Immature natural killer cell (primary cell): ENCODE results near the gene CARMIL1. TPM values are rescaled to one million over a fixed set of nuclear protein-coding genes. Genes with fewer than 3 reads are reported as not detected.

Source experiments
- DNase-seq, 3 donors: peaks; one replicate each; pipeline ENCODE4 v3.0.0; 2022; ENCODE audit warnings: mixed read lengths in 1 of 3
- H3K27ac Mint-ChIP-seq, 6 donors: one replicate each; pipeline ENCODE4 v1.8.0; 2020; ENCODE audit warnings: mixed read lengths in 6 of 6, mild to moderate bottlenecking in 5 of 6, inconsistent platforms in 4 of 6, moderate library complexity in 3 of 6
- H3K27me3 Mint-ChIP-seq, 3 donors: one replicate each; pipeline ENCODE4 v1.8.0; 2020 to 2021; ENCODE audit warnings: low read depth in 3 of 3, mild to moderate bottlenecking in 3 of 3, mixed read lengths in 3 of 3, moderate library complexity in 3 of 3, inconsistent platforms in 1 of 3
- H3K36me3 Mint-ChIP-seq, 3 donors: one replicate each; pipeline ENCODE4 v1.8.0; 2020; ENCODE audit warnings: mixed read lengths in 3 of 3, inconsistent platforms in 2 of 3, mild to moderate bottlenecking in 2 of 3
- H3K4me1 Mint-ChIP-seq, 2 donors: one replicate each; pipeline ENCODE4 v1.8.0; 2020; ENCODE audit warnings: inconsistent platforms in 2 of 2, mild to moderate bottlenecking in 2 of 2, mixed read lengths in 2 of 2, moderate library complexity in 1 of 2
- H3K4me3 Mint-ChIP-seq, 5 donors: one replicate each; pipeline ENCODE4 v1.8.0; 2020; ENCODE audit warnings: mild to moderate bottlenecking in 5 of 5, mixed read lengths in 5 of 5, inconsistent platforms in 3 of 5, moderate library complexity in 3 of 5
- H3K9me3 Mint-ChIP-seq, 6 donors: one replicate each; pipeline ENCODE4 v1.8.0; 2020; ENCODE audit warnings: mild to moderate bottlenecking in 6 of 6, mixed read lengths in 6 of 6, inconsistent platforms in 4 of 6, moderate library complexity in 3 of 6
- polyA plus RNA-seq, 3 donors: library from polyadenylated mRNA; unstranded; fragments of 300-500 nt; fragmentation: Illumina TruSeq; gene quantifications; one replicate each; pipeline ENCODE4 v1.2.3, GENCODE V29; 2021

The CARMIL1 gene
- polyA plus RNA-seq, 3 donors from 2014 or later, result 0.12 TPM; not detected in 2

DNA sequence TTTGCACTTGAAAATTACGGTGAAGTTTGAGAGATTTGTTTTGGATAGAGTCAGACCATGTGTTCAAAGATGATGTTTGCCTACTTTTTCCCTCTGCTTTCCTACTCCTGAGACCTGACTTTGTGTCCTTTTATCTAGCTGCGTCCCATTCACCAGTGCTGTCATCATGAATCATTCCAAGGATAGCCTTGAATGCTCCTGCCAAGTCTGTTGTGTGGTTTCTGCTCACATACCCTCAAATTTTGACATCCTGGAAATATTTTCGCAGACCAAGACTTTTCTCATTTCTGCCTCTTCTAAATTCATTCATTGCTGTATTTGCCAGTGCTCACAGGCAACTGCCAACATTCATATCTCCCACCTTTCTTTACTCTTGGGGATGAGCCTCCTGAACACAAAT, 197.0 kb downstream of the CARMIL1 start:
- H3K9me3 Mint-ChIP-seq, result no peaks in the 10 kb centered on the region
- no peaks in the 10 kb centered on the region for H3K4me1 Mint-ChIP-seq
- no peak overlapping the region for H3K4me3 Mint-ChIP-seq
- H3K36me3 Mint-ChIP-seq, result no peaks in the 10 kb centered on the region
- no peak for DNase-seq
- H3K27me3 Mint-ChIP-seq, result peaks cover 2 to 5% (median 3%) of the 10 kb centered on the region in 3 donors
- no peak overlapping the region for H3K27ac Mint-ChIP-seq

DNA sequence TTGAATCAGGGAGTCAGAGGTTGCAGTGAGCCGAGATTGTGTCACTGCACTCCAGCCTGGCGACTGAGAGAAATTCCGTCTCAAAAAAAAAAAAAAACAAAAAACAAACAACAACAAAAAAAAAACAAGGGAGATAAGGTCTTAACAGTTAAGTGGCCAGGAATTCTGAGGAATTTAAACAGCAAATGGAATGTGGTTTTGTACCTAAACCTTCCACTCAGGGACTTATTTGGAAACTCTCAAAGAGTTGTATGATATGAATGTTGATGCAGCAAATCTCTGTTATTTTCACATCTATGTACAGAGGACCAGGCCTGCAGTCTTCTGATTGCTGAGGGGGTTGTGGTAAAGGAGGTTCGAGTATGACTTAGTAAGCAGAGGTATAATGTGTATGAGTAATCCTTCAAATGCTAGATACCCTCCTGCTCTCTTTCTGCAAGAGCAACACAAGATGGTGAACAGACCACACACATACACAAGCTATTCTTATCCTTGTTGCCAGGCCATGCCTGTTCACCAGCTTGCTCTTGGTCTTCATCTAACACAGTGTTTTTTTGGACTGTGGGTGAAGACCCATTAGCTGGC, 197.9 kb downstream of the CARMIL1 start:
- Mint-ChIP-seq H3K4me3 (no peak overlapping the region), H3K27ac (no peak overlapping the region), H3K27me3 (peaks cover 3 to 8% (median 5%) of the 10 kb centered on the region in 3 donors), H3K4me1 (no peaks in the 10 kb centered on the region), H3K36me3 (no peaks in the 10 kb centered on the region), H3K9me3 (no peaks in the 10 kb centered on the region)
- no peak for DNase-seq

DNA sequence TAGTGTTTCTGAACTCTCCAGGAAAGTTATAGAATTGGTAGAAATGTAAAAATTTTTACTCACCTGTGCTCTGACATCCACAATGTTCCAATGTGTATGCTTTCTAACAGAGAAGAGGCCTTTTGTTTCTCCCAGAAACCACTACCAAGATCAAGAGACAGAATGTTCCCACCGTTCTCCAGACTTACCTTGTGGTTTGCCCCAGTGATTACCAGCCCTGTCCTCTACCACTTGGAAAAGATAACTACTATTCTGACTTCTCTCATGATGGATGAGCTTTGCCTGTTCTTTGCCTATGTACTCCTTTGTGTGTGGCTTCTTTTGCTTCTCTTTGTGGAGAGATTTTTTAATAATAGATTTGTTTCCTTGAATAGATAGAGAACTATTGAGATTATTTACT, 199.8 kb downstream of the CARMIL1 start:
- Mint-ChIP-seq H3K27me3 (peaks cover 2 to 8% (median 3%) of the 10 kb centered on the region in 3 donors), H3K27ac (no peak overlapping the region), H3K4me1 (no peaks in the 10 kb centered on the region)

DNA sequence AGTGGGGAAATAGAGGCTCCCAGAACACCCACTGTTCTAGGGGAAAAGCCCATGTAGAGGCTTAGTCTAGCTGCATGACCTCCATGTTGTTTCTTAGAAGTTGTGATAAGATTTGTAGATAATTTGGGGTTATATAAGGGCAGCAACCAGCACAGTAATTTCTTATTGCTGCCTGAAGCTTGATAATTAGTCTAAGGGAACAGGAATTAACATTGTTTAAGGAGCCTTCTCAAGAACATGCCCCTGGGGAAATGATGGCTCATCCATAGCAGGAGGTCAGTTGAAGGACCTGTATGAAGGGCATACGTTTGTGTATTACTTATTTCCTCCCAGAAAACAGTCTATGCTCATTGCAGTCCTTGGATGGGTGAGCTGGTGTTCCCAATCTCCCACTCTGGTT, 202.1 kb downstream of the CARMIL1 start:
- H3K27ac Mint-ChIP-seq, result no peak overlapping the region
- no peaks in the 10 kb centered on the region for H3K9me3 Mint-ChIP-seq
- no peaks in the 10 kb centered on the region for H3K4me1 Mint-ChIP-seq
- H3K4me3 Mint-ChIP-seq, result no peak overlapping the region
- no peaks in the 10 kb centered on the region for H3K36me3 Mint-ChIP-seq
- DNase-seq, result no peak
- peaks cover 2 to 12% (median 3%) of the 10 kb centered on the region in 3 donors for H3K27me3 Mint-ChIP-seq

More for the DNA sequence above, 199.8 kb downstream of the CARMIL1 start:
- Mint-ChIP-seq H3K36me3 (no peaks in the 10 kb centered on the region), H3K4me3 (no peak overlapping the region), H3K9me3 (no peaks in the 10 kb centered on the region)
- DNase-seq, result no peak

DNA sequence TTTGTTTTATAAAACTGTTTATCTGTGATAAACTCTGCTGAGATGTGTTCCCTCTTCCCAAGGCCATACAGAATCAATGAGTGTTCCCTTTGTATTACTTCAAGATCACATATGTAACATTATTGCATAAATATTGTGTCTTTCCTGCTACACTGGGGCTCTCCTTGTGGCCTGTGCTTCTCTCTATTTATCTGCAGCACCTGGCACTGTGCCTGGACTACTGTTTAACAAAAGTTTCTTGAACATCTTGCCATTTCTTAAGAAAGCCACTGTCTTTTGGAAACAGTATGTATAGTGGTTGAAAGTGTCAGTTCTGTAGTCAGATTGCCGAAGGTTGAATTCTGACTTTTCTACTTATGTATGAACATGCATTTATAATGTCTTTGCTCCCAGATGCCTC, 203.8 kb downstream of the CARMIL1 start:
- H3K36me3 Mint-ChIP-seq, result no peaks in the 10 kb centered on the region
- peaks cover 2 to 12% (median 3%) of the 10 kb centered on the region in 3 donors for H3K27me3 Mint-ChIP-seq
- DNase-seq, result no peak
- no peak overlapping the region for H3K4me3 Mint-ChIP-seq
- no peaks in the 10 kb centered on the region for H3K9me3 Mint-ChIP-seq
- no peak overlapping the region for H3K27ac Mint-ChIP-seq
- no peaks in the 10 kb centered on the region for H3K4me1 Mint-ChIP-seq

DNA sequence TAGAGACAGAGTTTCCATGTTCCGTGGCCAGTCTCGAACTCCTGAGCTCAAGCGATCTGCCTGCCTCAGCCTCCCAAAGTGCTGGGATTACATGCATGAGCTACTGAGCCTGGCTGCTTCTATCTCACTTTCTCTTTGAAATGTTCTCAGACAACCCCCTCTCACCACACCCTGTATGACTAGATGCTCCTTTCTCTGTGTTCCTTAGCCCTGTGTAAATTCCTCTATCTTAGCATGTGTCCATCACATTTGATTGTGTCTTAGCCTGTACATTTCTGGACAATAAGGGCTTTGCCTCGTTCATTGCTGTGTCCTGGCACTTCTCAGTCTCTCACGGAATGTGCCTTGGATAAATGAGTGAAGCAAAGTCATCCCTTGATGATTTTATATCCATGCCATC, 204.8 kb downstream of the CARMIL1 start:
- H3K36me3 Mint-ChIP-seq, result no peaks in the 10 kb centered on the region
- H3K4me1 Mint-ChIP-seq, result no peaks in the 10 kb centered on the region
- H3K27me3 Mint-ChIP-seq, result peaks cover 2 to 12% (median 3%) of the 10 kb centered on the region in 3 donors
- no peak for DNase-seq
- no peak overlapping the region for H3K4me3 Mint-ChIP-seq
- H3K27ac Mint-ChIP-seq, result peak overlapping the region in 1 of 6 donors; percentile 41
- no peaks in the 10 kb centered on the region for H3K9me3 Mint-ChIP-seq

DNA sequence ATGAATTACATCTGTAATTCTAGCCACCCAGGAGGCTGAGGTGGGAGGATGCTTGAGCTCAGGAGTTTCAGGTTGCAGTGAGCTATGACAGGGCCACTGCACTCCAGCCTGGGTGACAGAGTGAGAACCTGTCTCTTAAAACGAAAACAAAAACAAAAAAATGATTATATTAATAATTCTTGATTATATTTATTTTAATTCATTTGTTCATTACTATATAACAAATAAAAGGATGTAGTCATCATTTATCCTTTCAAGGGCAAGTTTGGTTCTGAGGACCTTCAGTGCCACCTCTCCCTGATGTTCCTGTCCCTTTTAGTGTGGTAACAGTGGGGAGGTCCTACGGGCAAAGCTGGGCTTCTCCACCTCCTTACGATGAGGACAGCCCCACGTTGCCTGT, 205.7 kb downstream of the CARMIL1 start:
- Mint-ChIP-seq H3K27me3 (peaks cover 0 to 12% (median 3%) of the 10 kb centered on the region in 3 donors), H3K36me3 (no peaks in the 10 kb centered on the region), H3K4me3 (no peak overlapping the region), H3K4me1 (no peaks in the 10 kb centered on the region), H3K9me3 (no peaks in the 10 kb centered on the region), H3K27ac (no peak overlapping the region)
- no peak for DNase-seq

DNA sequence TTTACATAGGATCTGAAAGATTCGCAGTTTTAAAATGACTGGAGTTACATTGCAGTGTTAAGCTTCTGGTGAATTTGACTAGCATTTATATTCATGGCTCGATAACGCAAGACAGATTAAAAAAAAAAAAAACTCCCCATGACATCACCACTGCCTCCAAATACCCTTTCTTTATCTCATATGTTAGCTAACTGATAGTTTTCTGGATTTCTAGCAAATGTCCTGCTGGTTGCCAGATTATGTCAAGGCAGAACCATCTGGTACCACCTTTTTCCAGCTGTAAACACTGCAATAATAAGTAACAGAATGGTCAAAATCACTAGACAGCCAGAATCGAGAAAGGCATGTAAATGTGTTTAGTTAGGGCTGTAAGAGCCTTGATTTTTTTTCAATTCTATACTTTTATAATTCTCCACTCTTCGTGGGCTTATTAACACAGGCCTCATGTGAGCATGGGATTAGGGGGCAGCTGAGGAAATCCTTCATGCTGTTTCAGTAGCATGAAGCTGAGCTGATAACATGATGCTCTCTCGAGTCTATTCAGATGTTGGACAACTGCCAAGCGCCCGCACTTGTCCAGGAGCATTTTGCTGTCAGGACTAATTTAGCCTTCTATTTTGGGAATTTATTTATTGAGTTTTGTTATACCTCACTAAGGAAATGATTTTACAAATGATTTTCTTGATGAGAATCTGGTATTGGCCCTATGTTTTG, 206.8 kb downstream of the CARMIL1 start:
- Mint-ChIP-seq H3K27me3 (peaks cover under 1 to 10% (median 1%) of the 10 kb centered on the region in 3 donors), H3K36me3 (peaks cover 0 to 4% (median 0%) of the 10 kb centered on the region in 3 donors), H3K27ac (no peak overlapping the region), H3K4me3 (no peak overlapping the region), H3K9me3 (no peaks in the 10 kb centered on the region), H3K4me1 (no peaks in the 10 kb centered on the region)
- no peak for DNase-seq

DNA sequence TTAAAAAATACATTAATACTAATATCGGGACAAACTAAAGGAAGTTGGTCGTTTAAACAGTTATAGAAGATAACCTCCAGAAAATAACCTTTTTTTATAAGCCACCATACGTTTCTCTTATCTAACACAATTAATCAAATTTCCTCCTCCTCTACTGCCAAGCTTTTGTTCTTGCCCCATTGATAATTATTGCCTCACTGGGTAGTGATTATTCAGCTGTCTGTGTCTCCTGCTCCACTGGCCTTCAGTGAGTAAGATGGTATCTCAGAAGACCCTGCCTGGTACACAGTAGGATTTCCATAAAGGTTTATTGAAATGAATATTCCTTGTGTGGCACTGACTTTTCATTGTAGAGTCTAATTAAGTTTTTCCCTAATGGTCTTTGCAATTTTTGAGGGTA, 207.4 kb downstream of the CARMIL1 start:
- no peak for DNase-seq
- H3K27me3 Mint-ChIP-seq, result peaks cover 0 to 6% (median 1%) of the 10 kb centered on the region in 3 donors
- H3K4me1 Mint-ChIP-seq, result no peaks in the 10 kb centered on the region
- no peak overlapping the region for H3K4me3 Mint-ChIP-seq
- no peaks in the 10 kb centered on the region for H3K9me3 Mint-ChIP-seq
- no peak overlapping the region for H3K27ac Mint-ChIP-seq
- H3K36me3 Mint-ChIP-seq, result peaks cover 0 to 4% (median 0%) of the 10 kb centered on the region in 3 donors

DNA sequence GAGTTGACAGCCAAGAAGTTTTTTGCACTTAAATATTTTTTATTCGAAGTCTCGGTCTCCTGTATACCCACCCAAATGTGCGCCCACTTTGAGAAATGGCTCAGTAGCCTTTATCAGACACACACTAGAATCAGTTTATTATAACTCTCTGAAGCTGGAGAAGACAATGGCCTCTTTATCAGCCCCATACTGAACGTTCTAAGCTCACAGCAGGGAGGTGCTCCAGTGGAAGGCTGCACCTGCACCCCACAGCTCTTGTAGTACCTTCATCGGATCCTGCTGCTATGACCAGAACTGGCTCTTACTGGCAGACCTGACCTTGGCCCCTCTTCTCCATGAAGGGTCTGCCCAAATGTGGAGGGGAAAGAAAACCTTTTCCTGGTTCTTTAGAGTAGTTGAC, 207.8 kb downstream of the CARMIL1 start:
- Mint-ChIP-seq H3K9me3 (no peaks in the 10 kb centered on the region), H3K4me1 (no peaks in the 10 kb centered on the region), H3K27me3 (peaks cover 0 to 4% (median 1%) of the 10 kb centered on the region in 3 donors), H3K27ac (no peak overlapping the region), H3K36me3 (peaks cover 0 to 4% (median 0%) of the 10 kb centered on the region in 3 donors), H3K4me3 (no peak overlapping the region)
- no peak for DNase-seq

DNA sequence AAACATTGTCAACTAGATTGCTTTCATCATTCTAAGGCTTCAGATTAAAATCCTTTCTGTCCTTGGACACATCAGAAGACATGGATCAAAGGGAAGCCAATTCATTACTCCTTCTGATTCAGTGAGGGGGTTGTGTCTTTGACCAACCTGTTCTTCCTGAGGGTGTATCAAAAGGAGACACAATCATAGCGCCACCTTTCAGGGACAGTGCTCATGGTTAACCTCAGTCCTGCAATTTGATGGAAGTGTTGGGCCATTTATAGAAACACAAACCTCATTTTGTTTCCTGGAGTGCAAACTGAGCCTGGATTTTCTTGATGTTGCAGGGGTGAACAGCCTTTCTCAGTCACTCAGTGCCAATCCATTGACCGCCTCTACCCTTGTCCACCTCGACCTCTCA, 209.0 kb downstream of the CARMIL1 start:
- Mint-ChIP-seq H3K36me3 (peaks cover 0 to 4% (median 0%) of the 10 kb centered on the region in 3 donors), H3K27me3 (peaks cover 0 to 4% (median 1%) of the 10 kb centered on the region in 3 donors), H3K27ac (no peak overlapping the region), H3K4me1 (no peaks in the 10 kb centered on the region), H3K9me3 (no peaks in the 10 kb centered on the region), H3K4me3 (no peak overlapping the region)
- no peak for DNase-seq

DNA sequence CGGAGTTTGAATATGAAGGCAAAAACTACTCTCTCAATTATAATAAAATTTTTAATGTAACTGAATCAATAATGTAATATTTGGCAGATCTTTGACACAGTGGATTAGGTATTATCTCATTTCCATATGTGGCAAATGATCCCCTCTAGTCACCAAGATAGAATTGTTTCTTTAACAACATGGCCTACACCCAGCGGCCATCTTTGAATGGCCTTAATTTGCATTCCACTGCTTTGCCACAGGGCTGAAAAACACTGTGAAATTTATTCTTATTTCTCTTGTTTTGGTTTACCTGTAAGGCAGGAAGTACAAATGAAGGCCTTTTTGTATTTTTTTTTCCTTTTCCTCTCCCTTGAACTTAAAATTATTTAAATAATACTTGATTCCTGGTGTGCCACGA, 210.2 kb downstream of the CARMIL1 start:
- Mint-ChIP-seq H3K4me1 (no peaks in the 10 kb centered on the region), H3K36me3 (peaks cover 0 to 4% (median 0%) of the 10 kb centered on the region in 3 donors), H3K4me3 (no peak overlapping the region), H3K27me3 (peaks cover 0 to 2% (median 1%) of the 10 kb centered on the region in 3 donors), H3K27ac (no peak overlapping the region), H3K9me3 (no peaks in the 10 kb centered on the region)
- DNase-seq, result no peak

DNA sequence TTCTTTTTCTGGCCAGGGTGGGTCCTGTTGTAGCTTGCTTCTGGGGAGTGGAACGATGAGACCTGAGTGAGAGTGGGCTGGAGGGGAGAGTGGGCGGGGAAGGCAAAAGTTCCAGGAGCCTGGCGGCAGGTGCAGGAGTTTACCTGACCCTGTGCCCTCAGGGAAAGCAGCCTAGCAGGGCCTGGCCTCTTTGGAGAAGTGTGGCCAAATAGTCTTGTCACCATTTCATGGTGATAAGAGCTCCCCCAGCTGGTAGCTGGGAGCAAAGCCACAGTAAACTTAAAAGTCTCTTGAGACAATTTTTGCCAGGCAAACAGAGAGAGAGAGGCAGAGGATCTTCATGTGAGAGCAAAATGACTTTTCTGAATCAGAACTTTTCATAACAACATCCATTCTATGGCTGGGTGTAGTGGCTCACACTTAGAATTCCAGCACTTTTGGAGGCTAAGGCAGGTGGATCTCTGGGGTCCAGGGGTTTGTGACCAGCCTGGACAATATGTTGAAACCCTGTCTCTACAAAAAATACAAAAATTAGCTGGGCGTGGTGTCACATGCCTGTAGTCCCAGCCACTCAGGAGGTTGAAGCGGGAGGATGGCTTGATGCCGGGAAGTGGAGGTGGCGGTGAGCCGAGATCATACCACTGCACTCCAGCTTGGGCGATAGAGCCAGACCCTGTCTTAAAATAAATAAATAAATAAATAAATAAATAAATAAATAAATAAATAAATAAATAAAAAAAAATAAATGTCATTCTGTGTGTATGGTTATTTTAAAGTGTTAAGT, 211.0 kb downstream of the CARMIL1 start:
- H3K27me3 Mint-ChIP-seq, result peaks cover 0 to 2% (median 1%) of the 10 kb centered on the region in 3 donors
- no peak overlapping the region for H3K4me3 Mint-ChIP-seq
- H3K9me3 Mint-ChIP-seq, result no peaks in the 10 kb centered on the region
- H3K36me3 Mint-ChIP-seq, result peaks cover 0 to 4% (median 0%) of the 10 kb centered on the region in 3 donors
- DNase-seq, result peak; percentile 35 to 67 (median 46)
- no peak overlapping the region for H3K27ac Mint-ChIP-seq
- H3K4me1 Mint-ChIP-seq, result no peaks in the 10 kb centered on the region

DNA sequence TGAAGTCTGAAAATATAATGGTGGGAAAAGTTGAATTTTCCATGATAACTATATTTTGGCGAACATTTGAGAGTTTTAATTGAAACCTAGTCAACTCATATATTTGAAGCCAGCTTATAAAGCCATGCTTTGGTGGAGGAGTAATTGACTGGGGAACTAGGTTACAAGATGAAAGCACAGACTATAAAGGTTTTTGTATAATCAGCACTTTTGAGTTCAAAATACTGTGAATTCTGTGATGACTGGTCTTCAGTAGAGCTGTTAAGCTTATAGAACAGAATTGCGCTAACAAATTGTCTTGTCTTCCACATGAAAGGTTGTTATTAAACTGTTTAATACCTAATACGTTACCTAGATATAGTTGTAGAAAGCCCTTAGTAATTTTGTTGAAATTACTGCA, 213.8 kb downstream of the CARMIL1 start:
- peaks cover 0 to 3% (median 0%) of the 10 kb centered on the region in 3 donors for H3K27me3 Mint-ChIP-seq
- DNase-seq, result no peak
- H3K4me3 Mint-ChIP-seq, result no peak overlapping the region
- H3K36me3 Mint-ChIP-seq, result peaks cover 0 to 4% (median 0%) of the 10 kb centered on the region in 3 donors
- H3K4me1 Mint-ChIP-seq, result no peaks in the 10 kb centered on the region
- H3K9me3 Mint-ChIP-seq, result no peaks in the 10 kb centered on the region
- H3K27ac Mint-ChIP-seq, result no peak overlapping the region
